Smooth muscle cell (in vitro differentiated cells): ENCODE results near the gene BRSK2. TPM values are rescaled to one million over a fixed set of nuclear protein-coding genes. Genes with fewer than 3 reads are reported as not detected.

ENCODE experiments used
- DNase-seq: peaks from one replicate; lab custom pipeline; 2025; ENCODE audit not compliant: unreplicated experiment; lab: John Stamatoyannopoulos, UW
- H2AFZ ChIP-seq: fragments of 200-600 bp; sonication (generic); 2 replicates; pipeline ENCODE4 v1.6.0; 2016; ENCODE audit warnings: antibody characterized with exemption, low read depth, mild to moderate bottlenecking
- H3F3A ChIP-seq: fragments of 200-600 bp; sonication (generic); 2 replicates; pipeline ENCODE4 v1.6.0; 2017; ENCODE audit warnings: antibody characterized with exemption, low read depth
- H3K27ac ChIP-seq: fragments of 200-600 bp; sonication (generic); 2 replicates; pipeline ENCODE4 v1.5.1; 2016; ENCODE audit warnings: low read depth, mild to moderate bottlenecking
- H3K27me3 ChIP-seq: fragments of 200-600 bp; sonication (generic); 2 replicates; pipeline ENCODE4 v1.6.1; 2016; ENCODE audit warnings: low read depth, mild to moderate bottlenecking
- H3K36me3 ChIP-seq: fragments of 200-600 bp; sonication (generic); 2 replicates; pipeline ENCODE4 v1.5.1; 2016; ENCODE audit warnings: low read depth
- H3K4me1 ChIP-seq: fragments of 200-600 bp; sonication (generic); 2 replicates; pipeline ENCODE4 v1.5.1; 2016; ENCODE audit warnings: low read depth
- H3K4me2 ChIP-seq: fragments of 200-600 bp; sonication (generic); 2 replicates; pipeline ENCODE4 v1.6.0; 2016; ENCODE audit warnings: mild to moderate bottlenecking
- H3K4me3 ChIP-seq: fragments of 200-600 bp; sonication (generic); 2 replicates; pipeline ENCODE4 v1.5.1; 2016; ENCODE audit warnings: mild to moderate bottlenecking
- H3K79me2 ChIP-seq: fragments of 200-600 bp; sonication (generic); 2 replicates; pipeline ENCODE4 v1.6.0; 2016; ENCODE audit warnings: low read depth, mild to moderate bottlenecking
- H3K9ac ChIP-seq: fragments of 200-600 bp; sonication (generic); 2 replicates; pipeline ENCODE4 v1.6.0; 2016; ENCODE audit warnings: low read depth
- H3K9me3 ChIP-seq: fragments of 200-600 bp; sonication (generic); replicated peaks from 2 replicates; pipeline ENCODE4 v1.5.1; 2016; ENCODE audit warnings: low read depth
- H4K20me1 ChIP-seq: fragments of 200-600 bp; sonication (generic); 2 replicates; pipeline ENCODE4 v1.6.0; 2016; ENCODE audit warnings: low read depth
- CTCF ChIP-seq: fragments of 200-600 bp; sonication (generic); IDR thresholded peaks from 2 replicates; pipeline ENCODE4 v1.5.1; 2017; ENCODE audit warnings: borderline replicate concordance, mild to moderate bottlenecking, antibody characterized with exemption; ENCODE audit not compliant: insufficient read depth, poor library complexity, severe bottlenecking
- WGBS: methylation state at CpG from one replicate; pipeline ENCODE4 v1.1.7; 2016; ENCODE audit warnings: low lambda C conversion rate; 5-methylcytosine and 5-hydroxymethylcytosine counted together
- polyA plus RNA-seq: library from polyadenylated mRNA; unstranded; fragments of >200 nt; fragmentation: Nextera tagmentation; extraction: Ambion mirVana; gene quantifications from 2 replicates; pipeline ENCODE4 v1.2.1, GENCODE V29; 2016
- total RNA-seq: library from RNA; depleted of rRNA; stranded (reverse); fragments of >200 nt; gene quantifications from 2 replicates; pipeline ENCODE4 v1.2.3, GENCODE V29; 2014

Gene BRSK2
- total and polyA plus RNA-seq, 2 experiments from 2014 or later, result 1.5 to 5.2 TPM

- no peak for TF ChIP-seq CTCF
- Histone ChIP-seq H3K4me2 (no peak overlapping the region), H3K4me3 (no peak overlapping the region), H2AFZ (no peak overlapping the region), H3K4me1 (no peaks in the 10 kb centered on the region), H3F3A (no peaks in the 10 kb centered on the region), H3K36me3 (no peaks in the 10 kb centered on the region), H3K27ac (no peak overlapping the region), H3K9me3 (no peaks in the 10 kb centered on the region), H3K9ac (no peak overlapping the region), H3K79me2 (no peaks in the 10 kb centered on the region), H3K27me3 (no peaks in the 10 kb centered on the region), H4K20me1 (no peaks in the 10 kb centered on the region)
- DNase-seq, result no peak
- WGBS, result 82% methylated on average over 22 of the region's 22 CpGs
These were observed 16.1 kb upstream of the BRSK2 start for GRCh38 chr11:1373536-1374214.

- H3F3A ChIP-seq, result no peaks in the 10 kb centered on the region
- no peak overlapping the region for H3K4me2 ChIP-seq
- H3K27ac ChIP-seq, result no peak overlapping the region
- no peaks in the 10 kb centered on the region for H3K79me2 ChIP-seq
- H3K9ac ChIP-seq, result no peak overlapping the region
- no peaks in the 10 kb centered on the region for H4K20me1 ChIP-seq
- no peaks in the 10 kb centered on the region for H3K4me1 ChIP-seq
- H3K36me3 ChIP-seq, result no peaks in the 10 kb centered on the region
- no peak for TF ChIP-seq CTCF
- no peak for DNase-seq
- H3K4me3 ChIP-seq, result no peak overlapping the region
- no peaks in the 10 kb centered on the region for H3K9me3 ChIP-seq
- WGBS, result 93% methylated on average over 25 of the region's 25 CpGs
- H2AFZ ChIP-seq, result no peak overlapping the region
- no peaks in the 10 kb centered on the region for H3K27me3 ChIP-seq
These were observed 14.4 kb upstream of the BRSK2 start for GRCh38 chr11:1375161-1375954.

- H3K79me2 ChIP-seq, result no peaks in the 10 kb centered on the region
- no peak overlapping the region for H3K4me3 ChIP-seq
- 92% methylated on average over 17 of the region's 17 CpGs for WGBS
- no peak overlapping the region for H3K9ac ChIP-seq
- H3K27me3 ChIP-seq, result no peaks in the 10 kb centered on the region
- no peak overlapping the region for H2AFZ ChIP-seq
- H3K9me3 ChIP-seq, result no peaks in the 10 kb centered on the region
- DNase-seq, result no peak
- no peak overlapping the region for H3K27ac ChIP-seq
- no peaks in the 10 kb centered on the region for H3K36me3 ChIP-seq
- H3F3A ChIP-seq, result no peaks in the 10 kb centered on the region
- no peaks in the 10 kb centered on the region for H4K20me1 ChIP-seq
- no peak overlapping the region for H3K4me2 ChIP-seq
- no peak for TF ChIP-seq CTCF
- no peaks in the 10 kb centered on the region for H3K4me1 ChIP-seq
These were observed 13.8 kb upstream of the BRSK2 start for GRCh38 chr11:1375955-1376258.
